Measurements from ENCODE around the gene CHRNA1. TPM values are rescaled to one million over a fixed set of nuclear protein-coding genes. Genes with fewer than 3 reads are reported as not detected.

The CHRNA1 gene
- total RNA-seq, 1 donor from 2014 or later = 21.1 TPM

- DNase-seq (ENCODE audit: extremely low read depth, low read depth, low spot score) = no peak
These were observed 20.6 kb upstream of the CHRNA1 start for GRCh38 chr2:174784909-174785308.

- no peak for DNase-seq (ENCODE audit: extremely low read depth, low read depth, low spot score)
These were observed 20.0 kb upstream of the CHRNA1 start for GRCh38 chr2:174784316-174784715.

- DNase-seq (ENCODE audit: extremely low read depth, low read depth, low spot score) = no peak
These were observed 17.7 kb upstream of the CHRNA1 start for GRCh38 chr2:174781996-174782395.

- no peak for DNase-seq (ENCODE audit: extremely low read depth, low read depth, low spot score)
These were observed 17.0 kb upstream of the CHRNA1 start for GRCh38 chr2:174781298-174781697.

DNA sequence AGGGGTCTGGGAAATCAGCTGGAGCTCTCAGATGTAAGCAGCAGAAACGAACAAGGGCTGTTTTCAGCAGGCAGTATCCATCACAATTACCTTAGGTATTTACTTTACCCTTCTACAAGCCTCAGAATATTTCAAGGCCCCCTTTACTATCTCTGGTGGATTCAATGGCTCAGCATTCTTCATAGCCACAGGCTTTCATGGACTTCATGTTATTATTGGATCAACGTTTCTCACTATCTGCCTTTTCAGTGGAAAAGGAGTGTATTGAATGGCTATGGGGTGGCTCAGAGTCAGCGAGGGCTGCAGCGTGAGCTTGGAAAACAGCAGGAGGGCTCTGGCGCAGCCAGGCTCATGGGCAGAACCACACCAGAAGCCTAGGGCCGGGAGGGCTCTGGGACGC, 16.6 kb upstream of the CHRNA1 start:
- no peak for DNase-seq (ENCODE audit: extremely low read depth, low read depth, low spot score)

- no peak for DNase-seq (ENCODE audit: extremely low read depth, low read depth, low spot score)
These were observed 16.0 kb upstream of the CHRNA1 start for GRCh38 chr2:174780191-174780840.

GRCh38 chr2:174779361-174779928, 15.2 kb upstream of the CHRNA1 start:
- DNase-seq (ENCODE audit: extremely low read depth, low read depth, low spot score) = no peak

GRCh38 chr2:174778085-174778981, 14.1 kb upstream of the CHRNA1 start:
- no peak for DNase-seq (ENCODE audit: extremely low read depth, low read depth, low spot score)

- no peak for DNase-seq (ENCODE audit: extremely low read depth, low read depth, low spot score)
These were observed 13.2 kb upstream of the CHRNA1 start for GRCh38 chr2:174777347-174778084.

DNA sequence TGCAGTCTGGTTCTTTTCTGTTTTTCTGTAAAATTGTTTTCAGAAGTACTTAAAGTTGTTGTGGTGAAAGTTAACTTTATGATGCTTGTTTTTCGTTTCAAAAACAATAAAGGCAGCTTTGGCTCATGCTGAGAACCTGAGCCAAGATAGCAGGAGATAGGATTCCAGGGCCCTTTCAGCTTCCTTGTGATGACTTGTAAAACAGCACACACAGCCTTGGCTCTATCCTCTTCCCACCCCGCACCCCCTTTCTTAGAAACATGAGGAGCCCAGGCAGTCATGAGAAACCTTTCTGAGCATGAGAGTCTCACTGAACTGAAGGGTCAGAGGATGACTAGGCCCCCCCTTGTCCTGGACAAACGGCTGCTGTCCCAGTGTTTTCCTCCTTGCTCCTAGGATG, 12.4 kb upstream of the CHRNA1 start:
- DNase-seq (ENCODE audit: extremely low read depth, low read depth, low spot score) = no peak

DNA sequence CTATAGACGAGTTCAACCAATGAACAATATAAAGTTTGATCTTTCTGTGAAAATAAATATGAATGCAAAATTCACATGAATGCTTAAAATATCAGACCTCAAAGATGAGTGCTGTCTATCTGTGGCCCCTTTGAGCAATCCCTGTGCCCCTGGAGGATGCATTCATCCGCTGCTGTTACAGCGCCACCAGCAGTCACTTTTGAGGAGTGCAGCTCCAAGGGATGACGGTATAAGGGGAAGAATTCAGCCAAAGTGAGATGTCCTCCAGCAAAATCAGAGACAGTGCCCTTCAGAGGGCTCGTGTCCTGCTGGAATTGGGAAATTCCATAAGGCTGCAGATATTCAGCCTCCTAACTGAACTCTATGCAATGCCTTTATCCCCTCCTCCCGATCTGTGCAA, 12.0 kb upstream of the CHRNA1 start:
- DNase-seq (ENCODE audit: extremely low read depth, low read depth, low spot score) = no peak

GRCh38 chr2:174775571-174775980, 11.3 kb upstream of the CHRNA1 start:
- DNase-seq (ENCODE audit: extremely low read depth, low read depth, low spot score) = no peak

DNA sequence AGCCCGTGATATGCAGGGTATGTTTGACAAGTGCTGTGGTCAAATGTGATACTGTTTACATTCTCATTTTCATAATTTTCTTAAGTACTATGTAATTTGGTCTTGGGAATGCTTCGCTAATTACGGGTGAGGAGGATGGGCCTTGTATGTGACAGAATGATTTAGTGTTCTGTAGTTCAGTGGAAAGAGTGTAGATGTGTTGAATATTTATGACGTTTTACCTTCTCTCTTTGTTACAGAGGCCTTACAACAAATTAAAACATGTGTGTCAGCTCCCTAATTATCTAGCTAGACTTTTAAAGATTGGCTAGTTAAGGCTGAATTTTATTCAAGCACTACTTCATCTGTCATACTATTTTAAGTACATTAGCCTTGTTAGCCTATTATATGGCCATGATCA, 10.6 kb upstream of the CHRNA1 start:
- no peak for DNase-seq (ENCODE audit: extremely low read depth, low read depth, low spot score)

GRCh38 chr2:174773215-174773614, 8.9 kb upstream of the CHRNA1 start:
- DNase-seq (ENCODE audit: extremely low read depth, low read depth, low spot score) = no peak

DNA sequence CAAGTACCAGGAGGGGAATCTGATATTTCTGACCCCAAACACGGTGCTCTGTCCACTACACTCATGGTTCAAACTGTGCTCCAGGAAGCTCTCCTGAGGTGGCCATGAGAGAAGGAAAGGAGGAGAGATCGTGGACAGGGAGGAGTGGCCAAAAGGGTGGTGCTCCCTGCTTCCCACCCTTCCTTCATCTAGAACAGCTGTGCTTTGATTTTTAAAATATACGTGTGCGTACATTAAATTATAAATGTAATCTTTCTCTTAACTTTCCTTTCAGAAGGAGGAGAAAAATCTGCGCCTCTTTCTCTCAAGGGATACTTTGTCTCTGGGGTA, 8.2 kb upstream of the CHRNA1 start:
- DNase-seq (ENCODE audit: extremely low read depth, low read depth, low spot score) = no peak

DNA sequence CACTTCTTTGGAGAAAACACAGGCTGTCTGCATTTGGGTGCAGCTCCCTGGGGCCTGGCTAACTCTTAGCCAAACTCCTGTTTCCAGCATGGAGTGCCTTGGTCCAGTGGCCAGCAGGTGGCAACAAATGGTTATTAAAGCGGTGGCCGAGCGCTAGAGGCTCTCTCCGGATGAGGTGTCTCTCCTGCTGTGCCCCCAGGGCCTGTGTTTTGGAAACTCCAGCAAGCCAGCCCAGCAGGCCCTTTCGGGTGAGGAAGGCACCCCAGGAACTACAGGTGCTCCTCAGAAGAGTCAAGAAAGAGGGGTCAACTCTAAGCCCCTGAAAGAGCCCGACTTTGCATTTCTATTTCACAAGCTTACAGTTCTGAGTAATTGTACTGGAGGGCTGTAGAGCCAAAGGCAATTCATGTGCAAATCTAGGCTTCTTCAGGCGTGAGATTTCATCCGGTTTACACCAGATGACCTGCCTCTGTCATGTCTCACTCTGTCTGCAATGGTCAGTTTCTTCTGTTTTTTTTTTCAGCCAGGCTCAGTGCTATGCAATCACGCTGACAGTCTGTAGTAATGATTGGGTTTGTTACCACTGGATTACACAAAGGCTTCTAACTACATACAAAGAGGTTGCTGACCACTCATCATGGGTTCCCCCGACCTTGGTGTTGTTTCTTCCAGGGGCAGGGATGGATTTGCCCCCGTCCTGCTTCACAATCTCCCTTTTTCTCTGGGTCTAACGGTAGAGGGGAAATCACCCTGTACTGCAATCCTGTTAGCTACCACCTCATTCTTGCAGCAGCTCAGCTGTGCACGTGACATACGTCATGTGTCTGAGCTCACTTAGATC, 7.6 kb upstream of the CHRNA1 start:
- no peak for DNase-seq (ENCODE audit: extremely low read depth, low read depth, low spot score)

- DNase-seq (ENCODE audit: extremely low read depth, low read depth, low spot score) = no peak
These were observed 6.9 kb upstream of the CHRNA1 start for GRCh38 chr2:174771136-174771535.

DNA sequence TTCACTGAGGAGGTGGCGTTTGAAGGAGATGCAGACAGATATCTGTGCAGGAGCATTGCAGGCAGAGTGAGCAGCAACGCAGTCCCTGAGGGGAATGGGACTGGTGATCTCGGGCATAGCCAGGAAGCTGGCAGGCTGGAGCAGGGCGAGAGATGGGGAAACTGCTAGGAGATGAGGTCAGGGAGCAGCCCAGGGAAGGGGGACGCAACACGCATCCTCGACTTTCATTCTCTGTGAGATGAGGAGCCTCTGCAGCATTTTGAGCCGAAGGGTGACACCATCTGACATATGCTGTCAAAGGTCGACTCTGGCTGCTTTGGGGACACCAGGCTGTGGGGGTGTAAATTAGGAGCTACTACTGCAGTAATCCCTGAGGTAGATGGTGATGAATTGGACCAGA, 4.3 kb upstream of the CHRNA1 start:
- no peak for DNase-seq (ENCODE audit: extremely low read depth, low read depth, low spot score)

GRCh38 chr2:174766271-174766670, 2.0 kb upstream of the CHRNA1 start:
- no peak for DNase-seq (ENCODE audit: extremely low read depth, low read depth, low spot score)

DNA sequence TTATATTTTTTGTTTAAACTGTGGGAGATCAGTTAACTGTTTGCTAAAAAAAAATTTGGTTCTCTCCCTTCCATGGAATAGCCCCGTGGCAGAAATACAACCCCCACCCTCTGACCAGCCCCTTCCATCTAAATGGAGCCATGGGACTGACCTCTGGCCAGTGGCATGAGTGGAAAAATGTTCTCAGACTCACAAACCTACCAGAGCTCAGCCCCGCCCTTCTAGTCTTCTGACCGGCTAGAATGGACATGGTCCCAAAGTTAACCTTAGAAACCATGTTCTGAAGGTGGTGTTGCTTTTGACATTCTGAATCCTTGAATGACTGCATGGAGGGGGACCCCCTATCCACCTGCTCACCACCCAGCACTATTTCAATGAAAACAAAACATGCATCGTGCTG, 1.3 kb upstream of the CHRNA1 start:
- no peak for DNase-seq (ENCODE audit: extremely low read depth, low read depth, low spot score)
